HG03135 (cell line): ENCODE measurements around the gene PLCB4.

Source experiments
- ATAC-seq: cut with Tn5 transposase; IDR thresholded peaks from one replicate; pipeline ENCODE4 v1.9.1; 2021; ENCODE audit warnings: mild to moderate bottlenecking, moderate library complexity; ENCODE audit not compliant: unreplicated experiment

Gene PLCB4

GRCh38 chr20:9166153-9166780 is 97.4 kb downstream of the PLCB4 start:
- no peak for ATAC-seq

GRCh38 chr20:9169409-9169808 is 100.5 kb downstream of the PLCB4 start:
- no peak for ATAC-seq

GRCh38 chr20:9172851-9173250 is 104.0 kb downstream of the PLCB4 start:
- ATAC-seq: no peak

GRCh38 chr20:9177278-9177677 is 108.4 kb downstream of the PLCB4 start:
- no peak for ATAC-seq

GRCh38 chr20:9179193-9179802 is 110.4 kb downstream of the PLCB4 start:
- ATAC-seq: no peak

- ATAC-seq: no peak
These were observed 111.0 kb downstream of the PLCB4 start for GRCh38 chr20:9179867-9180266.

GRCh38 chr20:9180481-9181257 is 111.8 kb downstream of the PLCB4 start:
- no peak for ATAC-seq

- no peak for ATAC-seq
These were observed 116.6 kb downstream of the PLCB4 start for GRCh38 chr20:9185511-9185910.

GRCh38 chr20:9186396-9186795 is 117.5 kb downstream of the PLCB4 start:
- no peak for ATAC-seq

GRCh38 chr20:9195031-9195430 is 126.1 kb downstream of the PLCB4 start:
- ATAC-seq: no peak

GRCh38 chr20:9196110-9196509 is 127.2 kb downstream of the PLCB4 start:
- no peak for ATAC-seq

- no peak for ATAC-seq
These were observed 129.6 kb downstream of the PLCB4 start for GRCh38 chr20:9198460-9198859.

GRCh38 chr20:9200196-9200595 is 131.3 kb downstream of the PLCB4 start:
- ATAC-seq: no peak

GRCh38 chr20:9200620-9201019 is 131.7 kb downstream of the PLCB4 start:
- no peak for ATAC-seq

- no peak for ATAC-seq
These were observed 133.7 kb downstream of the PLCB4 start for GRCh38 chr20:9202420-9203080.

- ATAC-seq: no peak
These were observed 134.2 kb downstream of the PLCB4 start for GRCh38 chr20:9203081-9203447.

GRCh38 chr20:9204979-9205378 is 136.1 kb downstream of the PLCB4 start:
- ATAC-seq: no peak

- ATAC-seq: no peak
These were observed 137.6 kb downstream of the PLCB4 start for GRCh38 chr20:9206486-9206885.

GRCh38 chr20:9207253-9207652 is 138.4 kb downstream of the PLCB4 start:
- no peak for ATAC-seq

GRCh38 chr20:9210356-9210755 is 141.5 kb downstream of the PLCB4 start:
- ATAC-seq: no peak

GRCh38 chr20:9211016-9211760 is 142.3 kb downstream of the PLCB4 start:
- ATAC-seq: no peak
